GM15510 (cell line): ENCODE data around the gene SLC2A14.

ENCODE experiments used
- POLR2A ChIP-seq: IDR thresholded peaks from 3 replicates; pipeline ENCODE4 v1.6.1; 2011; ENCODE audit warnings: borderline replicate concordance; ENCODE audit not compliant: insufficient read length; ENCODE audit errors: extremely low read depth

Gene SLC2A14

DNA sequence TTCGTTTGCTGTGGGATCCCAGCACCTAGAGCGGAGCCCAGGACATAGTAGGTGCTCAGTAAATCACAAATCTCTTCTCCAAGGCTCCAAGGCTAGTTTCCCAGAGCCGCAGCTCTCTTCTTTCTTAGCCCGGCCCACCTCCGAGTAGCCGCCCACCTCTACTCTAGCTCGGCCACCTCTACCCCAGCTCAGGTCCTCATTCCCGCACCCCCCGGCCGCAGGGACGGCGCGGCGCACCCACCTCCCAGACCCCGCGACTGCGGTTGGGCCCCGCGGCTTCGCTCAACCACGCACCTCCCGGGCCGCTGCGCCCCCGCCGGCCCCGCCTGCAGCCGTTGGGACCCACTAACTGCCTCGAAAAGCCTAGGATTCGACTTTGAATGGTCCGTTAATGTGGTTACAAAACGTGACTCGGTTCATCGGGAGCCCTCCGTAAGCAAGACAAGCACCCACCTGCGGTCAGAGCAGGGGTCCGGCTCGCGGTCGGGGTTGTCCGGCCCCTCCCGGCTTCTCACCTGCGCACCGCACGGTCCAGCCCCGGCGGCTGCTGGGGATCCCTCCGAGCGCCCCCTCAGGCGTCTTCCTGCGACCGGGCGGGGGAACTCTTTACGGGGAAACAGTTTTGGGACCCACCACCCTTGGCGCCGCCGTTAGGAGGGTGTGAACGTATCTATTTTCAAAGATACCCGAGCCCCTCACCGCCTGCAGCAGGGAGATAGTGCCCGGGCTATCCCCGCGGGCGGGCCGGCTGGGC, at the start of gene SLC2A14:
TSS of gene SLC2A14 (minus strand) at position 350 of the 754 bp plus-strand sequence. CDS start 3,035 bp downstream, outside the sequence.
- TF ChIP-seq POLR2A: no peak

DNA sequence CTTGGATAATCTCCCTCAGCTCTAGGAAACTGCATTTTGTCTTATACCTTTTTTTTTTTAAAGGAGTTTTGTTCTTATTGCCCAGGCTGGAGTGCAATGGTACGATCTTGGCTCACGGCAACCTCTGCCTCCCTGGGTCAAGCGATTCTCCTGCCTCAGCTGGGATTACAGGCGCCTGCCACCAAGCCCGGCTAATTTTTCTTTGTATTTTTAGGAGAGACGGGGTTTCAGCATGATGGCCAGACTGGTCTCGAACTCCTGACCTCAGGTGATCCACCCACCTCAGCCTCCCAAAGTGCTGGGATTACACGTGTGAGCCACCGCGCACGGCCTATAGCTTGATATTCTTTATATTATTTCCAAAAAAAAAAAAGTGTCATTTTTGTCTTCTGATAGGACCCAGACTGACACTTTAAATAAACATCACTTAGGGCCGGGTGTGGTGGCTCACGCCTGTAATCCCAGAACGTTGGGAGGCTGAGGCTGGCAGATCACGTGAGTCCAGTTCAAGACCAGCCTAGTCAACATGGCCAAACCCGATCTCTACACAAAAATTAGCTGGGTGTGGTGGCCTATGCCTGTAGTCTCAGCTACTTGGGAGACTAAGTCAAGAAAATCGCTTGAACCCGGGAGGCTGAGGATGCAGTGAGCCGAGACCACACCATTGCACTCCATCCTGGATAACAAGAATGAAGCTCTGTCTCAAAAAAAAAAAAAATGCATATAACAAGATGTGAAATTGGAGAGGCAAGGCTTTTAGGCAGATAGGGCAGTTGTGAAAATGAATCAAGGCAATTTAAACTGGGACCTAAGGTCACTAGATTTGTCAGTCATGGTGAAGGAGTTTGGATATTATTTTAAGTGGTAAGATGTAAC, 44.9 kb upstream of the SLC2A14 start:
- TF ChIP-seq POLR2A: no peak

DNA sequence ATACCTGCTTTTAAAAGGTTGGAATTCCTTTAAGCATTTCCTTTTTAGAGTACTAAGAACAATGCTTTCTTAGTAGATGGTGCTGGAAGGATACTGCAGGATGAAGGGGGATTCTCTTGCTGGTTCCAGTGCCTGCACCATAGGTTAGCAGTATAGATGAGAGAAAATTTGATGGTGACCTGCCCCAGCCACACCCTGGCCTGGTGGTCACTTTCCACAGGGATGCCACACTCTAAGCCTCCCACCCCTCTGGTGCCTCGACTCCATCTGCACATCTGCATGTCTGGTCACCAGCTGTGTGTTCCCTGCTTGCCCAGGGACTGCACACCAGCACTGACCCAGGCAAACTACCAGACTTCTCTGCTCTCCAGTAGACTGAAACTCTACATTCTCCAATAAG, 44.2 kb upstream of the SLC2A14 start:
- no peak for TF ChIP-seq POLR2A

DNA sequence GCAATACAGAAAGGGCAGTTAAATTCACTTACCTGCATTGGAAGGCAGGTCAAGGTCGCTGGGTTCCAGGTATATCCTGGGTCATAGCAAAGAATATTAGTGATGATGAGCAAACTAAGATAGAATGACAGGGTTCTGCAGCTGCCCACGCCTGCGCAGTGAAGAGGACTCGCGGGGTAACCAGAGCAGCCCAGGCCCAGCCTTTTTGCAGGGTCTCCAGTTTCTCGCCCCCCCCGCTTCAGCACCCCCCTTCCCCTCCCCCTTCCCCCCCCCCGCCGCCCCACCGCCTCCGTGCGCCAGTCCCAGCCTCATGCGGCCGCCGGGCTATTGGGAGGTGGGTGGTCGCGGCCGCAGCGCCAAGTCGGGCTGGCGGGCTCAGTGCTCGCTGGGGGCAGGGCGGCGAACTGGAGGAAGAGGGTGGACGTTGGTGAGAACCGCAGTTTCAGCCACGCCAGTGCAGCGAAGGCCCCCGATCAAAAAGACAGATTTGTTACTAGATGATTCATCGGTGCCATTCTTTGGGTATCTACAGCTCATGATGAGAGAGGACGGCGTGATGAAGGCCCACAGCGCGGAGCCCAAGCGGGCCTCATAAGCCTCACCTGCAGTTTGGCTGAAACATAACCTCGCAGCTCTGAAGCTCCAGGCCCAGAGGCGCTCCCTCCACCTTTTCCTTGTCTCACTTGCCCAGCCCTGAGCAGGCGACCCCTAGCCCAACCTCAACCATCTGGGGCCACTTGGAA, 43.1 kb upstream of the SLC2A14 start:
- no peak for TF ChIP-seq POLR2A

DNA sequence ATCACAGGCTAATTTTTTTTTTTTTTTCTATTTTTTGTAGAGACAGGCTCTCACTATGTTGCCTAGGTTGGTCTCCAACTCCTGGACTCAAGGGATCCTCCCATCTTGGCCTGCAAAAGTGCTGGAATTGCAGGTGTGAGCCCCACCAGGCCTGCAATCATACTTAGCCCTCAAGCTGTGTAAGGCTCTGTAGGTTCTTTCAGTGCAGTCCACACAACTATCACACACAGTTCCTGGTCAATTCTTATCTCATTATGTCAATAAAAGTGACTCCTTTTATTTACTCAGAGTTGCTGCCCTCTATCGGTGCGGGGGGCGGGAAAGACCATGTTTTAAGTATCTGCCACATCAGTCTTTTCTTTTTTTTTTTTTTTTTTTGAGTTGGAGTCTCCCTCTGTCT, 34.3 kb upstream of the SLC2A14 start:
- TF ChIP-seq POLR2A: no peak

DNA sequence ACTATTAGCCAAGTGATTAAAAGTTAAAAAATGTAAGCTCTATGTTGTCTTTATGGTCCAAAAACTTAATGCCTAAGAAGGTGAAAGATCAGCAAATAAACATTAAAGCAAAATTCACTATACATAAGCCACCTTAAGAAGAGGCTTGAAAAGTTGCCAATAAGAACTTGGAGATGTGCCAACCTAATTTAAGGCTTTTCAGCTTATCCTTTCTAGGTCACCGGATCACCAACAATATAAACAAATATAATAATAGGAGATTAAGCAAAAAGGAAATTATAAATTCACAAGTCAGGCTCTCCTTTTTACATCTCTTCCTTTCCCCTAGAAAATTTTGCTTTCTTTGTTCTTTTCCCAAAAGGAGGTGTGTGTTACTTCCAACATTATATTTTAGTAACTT, 32.4 kb upstream of the SLC2A14 start:
- no peak for TF ChIP-seq POLR2A

DNA sequence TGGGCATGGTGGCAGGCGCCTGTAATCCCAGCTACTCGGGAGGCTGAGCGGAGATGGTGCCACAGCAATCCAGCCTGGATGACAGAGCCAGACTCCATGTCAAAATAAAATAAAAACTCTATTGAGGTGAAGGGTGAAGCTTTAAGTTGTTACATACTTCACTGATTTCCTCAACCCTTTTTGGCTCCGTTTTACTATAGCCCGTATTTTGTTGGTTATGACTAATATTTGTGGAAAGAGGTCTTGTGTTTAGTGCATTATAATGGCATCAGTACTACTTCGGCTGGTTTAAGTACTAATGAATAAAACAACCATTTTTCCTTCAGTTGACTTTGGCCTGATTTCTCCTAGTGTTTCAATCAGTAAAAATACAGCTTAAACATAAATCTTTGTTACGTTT, 27.0 kb upstream of the SLC2A14 start:
- no peak for TF ChIP-seq POLR2A

DNA sequence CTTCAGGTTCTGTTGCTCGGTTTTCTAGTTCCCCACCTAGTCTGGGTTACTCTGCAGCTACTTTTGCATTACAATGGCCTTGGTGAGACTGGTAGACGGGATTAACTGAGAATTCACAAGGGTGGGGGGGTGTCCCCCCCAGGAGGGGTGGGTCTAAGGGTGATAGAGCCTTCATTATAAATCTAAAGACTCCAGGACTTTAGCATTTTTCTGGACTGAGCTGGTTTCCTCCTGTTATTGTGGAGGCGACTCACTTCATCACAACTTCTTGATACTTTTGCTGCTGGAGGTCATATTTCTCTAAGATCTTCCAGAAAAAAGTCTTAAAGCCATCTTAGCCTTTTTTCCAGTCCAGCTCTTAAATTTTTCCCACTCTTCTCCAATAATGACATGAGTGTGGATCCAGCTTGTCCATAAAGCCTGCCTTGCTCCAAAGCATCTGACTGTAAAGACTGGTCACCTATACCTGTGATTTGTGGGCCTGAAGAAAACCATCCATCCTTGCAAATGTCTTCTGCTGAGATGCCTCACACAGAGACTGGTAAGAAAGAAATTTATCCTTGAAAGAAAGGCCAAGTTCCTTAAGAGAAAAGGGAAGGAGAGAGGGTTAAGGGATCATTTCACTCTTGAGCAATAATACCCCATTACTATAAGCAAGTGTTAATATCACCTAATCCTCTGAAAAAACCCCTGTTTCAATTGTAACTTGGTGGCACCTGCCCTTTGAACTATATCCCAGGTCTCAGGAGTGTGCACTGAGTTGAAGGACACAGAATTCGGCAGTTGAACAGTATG, 19.7 kb upstream of the SLC2A14 start:
- no peak for TF ChIP-seq POLR2A

DNA sequence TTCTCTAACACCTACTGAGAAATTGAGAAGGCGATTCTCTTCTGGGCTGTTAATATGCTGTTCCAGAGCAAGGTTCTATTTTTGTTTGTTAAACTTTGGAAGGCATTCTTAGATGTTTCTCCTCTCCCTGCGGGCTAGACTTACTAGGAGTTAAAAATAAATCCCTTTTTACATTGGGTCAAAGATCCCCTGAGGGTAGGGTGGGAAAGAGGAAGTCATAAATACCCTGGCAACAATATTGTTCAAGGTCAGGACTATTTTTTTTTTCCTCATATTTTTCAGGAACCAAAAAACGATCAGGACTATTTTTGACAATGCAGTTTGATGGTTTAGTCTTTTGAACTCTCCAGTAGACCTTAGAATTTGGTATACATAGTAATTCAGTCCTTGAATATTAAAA, 12.0 kb upstream of the SLC2A14 start:
- TF ChIP-seq POLR2A: no peak

DNA sequence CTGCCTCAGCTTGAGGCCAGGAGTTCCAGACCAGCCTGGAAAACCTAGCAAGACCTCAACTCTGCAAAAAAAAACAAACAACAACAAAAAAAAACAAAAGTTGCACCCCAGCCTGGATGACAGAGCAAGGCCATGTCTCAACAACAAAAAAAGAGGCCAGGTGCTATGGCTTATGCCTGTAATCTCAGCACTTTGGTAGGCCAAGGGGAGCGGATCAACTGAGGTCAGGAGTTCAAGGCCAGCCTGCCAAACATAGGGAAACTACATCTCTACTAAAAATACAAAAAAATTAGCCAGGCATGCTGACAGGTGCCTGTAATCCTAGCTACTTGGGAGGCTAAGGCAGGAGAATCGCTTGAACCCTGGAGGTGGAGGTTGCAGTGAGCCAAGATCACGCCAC, 6.5 kb upstream of the SLC2A14 start:
- TF ChIP-seq POLR2A: no peak

DNA sequence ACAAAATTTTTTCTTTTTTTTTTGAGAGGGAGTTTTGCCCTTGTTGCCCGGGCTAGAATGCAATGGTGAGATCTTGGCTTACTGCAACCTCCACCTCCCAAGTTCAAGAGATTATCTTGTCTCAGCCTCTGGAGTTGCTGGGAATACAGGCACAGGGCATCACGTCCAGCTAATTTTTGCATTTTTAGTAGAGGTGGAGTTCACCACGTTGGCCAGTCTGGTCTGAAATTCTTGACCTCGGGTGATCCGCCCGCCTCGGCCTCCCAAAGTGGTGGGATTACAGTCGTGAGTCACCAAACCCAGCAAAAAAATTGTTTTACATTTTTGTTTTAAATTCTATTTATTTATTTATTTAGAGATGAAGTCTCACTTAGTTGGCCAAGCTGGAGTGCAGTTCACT, 4.7 kb upstream of the SLC2A14 start:
- TF ChIP-seq POLR2A: no peak

DNA sequence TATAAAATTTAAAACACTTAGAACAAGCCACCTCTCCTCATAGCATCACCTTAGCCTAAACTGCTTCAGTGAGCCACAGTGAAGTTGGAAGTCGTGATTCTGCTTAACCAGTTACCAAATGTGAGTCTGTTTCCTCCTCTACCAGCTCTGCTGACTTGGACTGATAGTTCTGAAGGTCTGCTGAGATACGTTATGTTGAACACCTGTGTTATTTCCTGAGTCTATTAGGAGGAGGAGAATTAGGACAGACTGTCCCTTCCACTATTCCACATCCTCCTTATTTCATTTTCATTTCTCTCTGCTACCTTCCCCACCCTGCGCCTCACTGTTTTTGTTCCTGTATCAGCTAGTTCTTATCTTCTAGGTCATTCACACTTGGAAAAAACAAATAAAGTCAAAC, 2.4 kb downstream of the SLC2A14 start:
- TF ChIP-seq POLR2A: no peak

DNA sequence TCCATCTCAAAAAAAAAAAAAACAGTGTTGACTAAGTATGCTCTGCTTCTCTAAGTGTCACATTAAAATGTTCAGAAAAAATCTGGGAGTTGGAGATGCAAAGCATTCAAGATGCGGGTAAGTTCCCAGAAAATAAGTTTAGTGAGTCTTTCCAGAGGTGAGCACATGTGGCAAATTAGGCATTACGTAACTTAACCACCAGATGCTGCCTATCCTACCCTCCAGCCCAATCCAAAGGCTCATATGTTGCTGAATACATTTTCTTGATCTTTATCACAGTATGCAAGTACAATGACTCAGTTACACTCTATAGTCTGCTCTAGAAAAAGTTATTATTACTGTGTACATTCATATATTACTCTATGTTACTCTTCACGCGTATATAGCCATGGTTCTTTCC, 3.6 kb downstream of the SLC2A14 start:
- TF ChIP-seq POLR2A: no peak

DNA sequence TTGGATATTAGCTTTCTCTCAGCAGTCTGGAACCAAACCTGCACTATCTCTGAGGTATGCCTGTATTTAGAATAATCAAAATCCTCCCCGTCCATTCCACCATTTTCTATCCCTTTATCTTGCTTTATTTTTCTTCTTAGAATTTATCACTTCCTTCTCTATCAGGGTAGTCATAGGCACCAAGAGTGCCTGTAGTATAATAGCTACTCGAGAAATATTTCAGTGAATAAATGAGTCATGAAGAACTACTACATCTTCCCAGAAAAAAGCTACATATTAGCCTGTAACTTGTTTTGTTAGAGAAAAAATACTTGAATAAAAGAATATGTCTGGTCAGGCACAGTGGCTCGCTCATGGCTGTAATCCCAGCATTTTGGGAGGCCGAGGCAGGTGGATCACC, 4.3 kb downstream of the SLC2A14 start:
- no peak for TF ChIP-seq POLR2A
